GM12891 (cell line): ENCODE data around the gene KCNIP4.

Experiments
- POLR2A ChIP-seq: IDR thresholded peaks from 2 replicates; pipeline ENCODE4 v1.6.1; 2011; ENCODE audit warnings: low read depth, low read length, control low read depth
- POLR2AphosphoS5 ChIP-seq: IDR thresholded peaks from 2 replicates; pipeline ENCODE4 v1.6.1; 2011; ENCODE audit warnings: low read depth, low read length, control low read depth
- TAF1 ChIP-seq: IDR thresholded peaks from 2 replicates; pipeline ENCODE4 v1.6.1; 2011; ENCODE audit warnings: low read depth, low read length, control low read depth

DNA sequence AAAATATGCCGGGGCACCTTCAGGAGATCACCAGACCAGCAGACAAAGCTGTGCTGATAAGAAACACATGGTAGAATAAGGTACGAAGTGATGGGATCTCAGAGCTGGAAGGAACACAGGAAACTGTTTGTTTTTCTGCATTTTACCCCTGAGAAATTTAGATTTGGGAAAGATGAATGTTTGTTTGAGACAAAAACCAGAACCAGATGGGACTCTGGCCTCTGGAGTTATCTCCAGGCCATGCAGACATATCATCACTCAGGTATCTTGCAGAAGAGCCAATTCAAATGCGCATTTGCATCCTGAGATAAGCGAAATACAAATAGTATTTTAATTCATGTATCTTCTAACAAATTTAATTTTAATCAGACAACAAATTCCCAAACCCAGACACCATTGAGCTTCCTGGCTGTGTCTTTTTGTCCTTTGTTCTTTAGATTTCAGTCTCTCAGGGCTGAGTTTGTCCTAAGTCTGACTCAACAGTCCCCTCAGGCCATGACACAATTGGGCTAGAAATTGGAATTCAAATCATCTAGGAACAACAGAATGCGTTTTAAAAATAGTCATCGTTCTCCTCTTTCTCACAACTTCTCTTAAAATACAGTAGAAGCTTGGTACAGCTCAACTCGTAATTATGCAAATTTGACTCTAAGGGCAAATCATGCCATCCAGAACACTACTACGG is 1089.3 kb downstream of the KCNIP4 start:
- TF ChIP-seq POLR2A (no peak), POLR2AphosphoS5 (no peak), TAF1 (no peak)
